Astrocyte of the cerebellum (primary cell): ENCODE data around the gene PRKACA.

Source experiments
- DNase-seq: peaks from one replicate; pipeline ENCODE4 v3.0.0-alpha.2; 2011; ENCODE audit warnings: low read depth
- H3K4me3 ChIP-seq: 2 replicates; pipeline ENCODE4 v1.5.1; 2011; ENCODE audit warnings: mild to moderate bottlenecking, low read depth, low read length, moderate library complexity
- CTCF ChIP-seq: IDR thresholded peaks from 2 replicates; pipeline ENCODE4 v1.5.1; 2012; ENCODE audit warnings: low read length, low read depth, moderate library complexity, mild to moderate bottlenecking; ENCODE audit errors: missing control alignments
- in situ Hi-C: cut with HindIII; loops from 2 replicates; pipeline ENCODE4 v1.10.0; 2017; ENCODE audit warnings: low sequenced_read_pairs

The PRKACA gene

DNA sequence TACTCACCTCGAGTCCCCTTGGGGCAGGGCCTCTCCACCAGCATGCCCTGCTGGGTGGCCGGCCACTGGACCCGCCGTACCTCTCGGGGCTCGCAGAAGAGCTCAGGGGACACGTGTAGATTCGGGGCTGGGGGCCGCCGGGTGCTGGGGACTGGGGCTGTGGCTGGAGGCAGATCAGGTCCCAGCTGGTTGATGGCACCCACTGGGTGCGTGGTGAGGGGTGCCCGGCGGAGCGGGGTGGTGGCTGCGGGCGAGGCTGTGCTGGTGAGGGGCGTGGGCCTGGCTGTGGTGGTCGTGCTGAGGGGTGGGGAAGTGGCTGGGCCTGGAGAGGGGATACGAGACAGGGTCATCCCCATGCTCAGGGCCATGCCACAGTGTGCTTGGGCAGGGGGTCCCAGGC is 43.7 kb upstream of the PRKACA start:
- no peak for TF ChIP-seq CTCF
- no peak overlapping the region for H3K4me3 ChIP-seq
- DNase-seq: no peak
- in situ Hi-C loops: no loop called here

DNA sequence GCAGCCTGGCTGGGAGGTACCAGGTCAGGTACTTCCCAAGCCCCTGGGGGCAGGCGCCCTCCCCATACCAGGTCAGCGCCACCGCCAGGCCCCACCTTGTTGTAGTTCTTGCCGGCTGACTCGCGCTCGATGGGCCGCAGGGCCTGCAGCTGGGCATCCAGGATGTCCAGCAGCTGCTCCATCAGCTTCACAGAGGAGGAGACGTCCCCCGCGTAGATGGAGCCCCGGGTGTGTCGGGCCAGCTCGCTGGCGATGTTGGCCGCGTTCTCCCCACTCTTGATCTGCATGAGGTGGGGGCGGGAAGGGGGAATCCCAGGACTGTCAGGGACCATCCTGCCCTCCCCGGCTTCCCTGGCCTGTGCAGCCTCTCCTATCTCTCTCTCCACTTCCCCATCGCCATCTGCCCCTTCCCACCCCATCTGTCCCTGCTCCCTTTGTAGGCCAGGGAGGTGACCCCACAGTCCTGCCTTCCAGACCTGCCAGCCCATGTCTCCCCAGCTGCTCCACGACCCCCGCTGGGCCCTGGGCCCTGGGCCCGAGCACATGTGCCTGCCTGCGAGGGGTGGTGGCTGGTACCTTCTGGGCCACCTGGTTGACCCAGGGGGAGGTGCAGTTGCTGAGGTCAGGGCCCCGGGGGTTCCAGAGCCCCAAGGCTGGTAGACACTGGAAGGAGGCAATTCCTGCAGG is 42.6 kb upstream of the PRKACA start:
- no peak overlapping the region for H3K4me3 ChIP-seq
- TF ChIP-seq CTCF: no peak
- no peak for DNase-seq
- in situ Hi-C loops: no loop called here

GRCh38 chr19:14159059-14159458 is 41.5 kb upstream of the PRKACA start:
- no peak overlapping the region for H3K4me3 ChIP-seq
- in situ Hi-C loops: no loop called here
- TF ChIP-seq CTCF: no peak
- no peak for DNase-seq

GRCh38 chr19:14158276-14159023 is 40.9 kb upstream of the PRKACA start:
- no peak overlapping the region for H3K4me3 ChIP-seq
- in situ Hi-C loops: no loop called here
- no peak for DNase-seq
- TF ChIP-seq CTCF: no peak

DNA sequence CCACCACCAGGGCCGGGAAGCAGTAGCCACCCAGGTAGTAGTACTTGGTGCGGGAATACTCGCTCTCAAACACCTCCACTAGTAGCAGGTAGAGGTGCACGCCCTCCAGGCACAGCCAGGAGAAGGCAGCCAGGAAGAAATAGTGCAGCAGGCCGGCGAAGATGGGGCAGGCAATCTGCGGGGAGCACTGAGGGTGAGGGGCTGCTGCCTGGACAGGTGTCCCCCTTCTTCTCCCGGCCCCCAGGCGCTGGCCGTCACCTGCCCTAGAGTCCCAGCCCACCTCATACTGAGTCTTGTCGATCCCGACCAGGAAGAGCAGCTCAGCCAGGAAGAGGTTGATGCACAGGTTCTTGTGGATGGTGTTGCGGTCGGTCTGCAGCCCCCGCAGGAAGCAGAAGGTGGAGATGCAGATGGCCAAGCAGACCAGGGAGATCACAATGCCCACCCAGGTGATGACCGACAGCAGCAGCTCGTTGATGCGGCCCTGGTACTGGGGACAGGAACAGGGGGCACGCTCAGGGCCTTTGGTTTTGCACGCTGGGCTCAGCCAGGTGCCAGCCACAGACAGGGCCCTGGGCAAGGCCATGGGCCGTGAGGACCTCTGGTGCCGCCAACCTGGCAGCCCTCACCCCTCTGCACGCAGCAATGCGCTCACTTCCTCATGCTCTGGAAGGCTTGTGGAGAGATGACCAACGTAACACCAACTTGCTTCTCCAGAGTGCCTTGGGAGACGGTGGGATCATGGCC is 39.6 kb upstream of the PRKACA start:
- H3K4me3 ChIP-seq: no peak overlapping the region
- in situ Hi-C loops: no loop called here
- no peak for DNase-seq
- no peak for TF ChIP-seq CTCF

- in situ Hi-C loops: no loop called here
These were observed 38.6 kb upstream of the PRKACA start for GRCh38 chr19:14156122-14156521.

More at GRCh38 chr19:14156122-14156521, 38.6 kb upstream of the PRKACA start:
- no peak for TF ChIP-seq CTCF
- no peak overlapping the region for H3K4me3 ChIP-seq
- no peak for DNase-seq
